ENCODE measurements around the gene SH3BP4.

GRCh38 chr2:234991793-234992192 is 40.0 kb downstream of the SH3BP4 start:
- TF ChIP-seq CTCF (conservative IDR thresholded peaks at IDR 0.05; ENCODE audit: low read length), result no peak
- no peak for TF ChIP-seq EZH2phosphoT487 (IDR thresholded peaks at IDR 0.05; ENCODE audit: borderline replicate concordance, low read depth, low read length)
